Testis (tissue), 3 donors: ENCODE measurements around the gene FAM177A1. TPM values are rescaled to one million over a fixed set of nuclear protein-coding genes. Genes with fewer than 3 reads are reported as not detected.

Experiments used
- DNase-seq: peaks from one replicate; pipeline ENCODE4 v3.0.0-alpha.2; 2019
- H3K27ac ChIP-seq, 2 donors: fragments of 200-600 bp; sonication (generic); one replicate each; pipeline ENCODE4 v1.5.1; 2019
- H3K27me3 ChIP-seq: fragments of 200-600 bp; sonication (generic); one replicate; pipeline ENCODE4 v1.5.1; 2019
- H3K36me3 ChIP-seq: fragments of 200-600 bp; sonication (generic); one replicate; pipeline ENCODE4 v1.5.1; 2017; ENCODE audit warnings: low read depth; ENCODE audit errors: missing control alignments
- H3K4me1 ChIP-seq: fragments of 200-600 bp; sonication (generic); one replicate; pipeline ENCODE4 v1.5.1; 2019
- H3K4me3 ChIP-seq, 2 donors: fragments of 200-600 bp; sonication (generic); one replicate each; pipeline ENCODE4 v1.5.1; 2017 to 2019
- H3K9me3 ChIP-seq: fragments of 200-600 bp; sonication (generic); one replicate; pipeline ENCODE4 v1.5.1; 2017
- CTCF ChIP-seq, 3 experiments: fragments of 450-650 bp in 2 of 3; fragments of 200-600 bp in 1 of 3; sonication (generic) in 1 of 3; IDR thresholded peaks; one replicate each; pipeline ENCODE4 v1.5.1; 2016 to 2019; ENCODE audit warnings: antibody characterized with exemption in 3 of 3, mild to moderate bottlenecking in 2 of 3, moderate library complexity in 1 of 3
- POLR2A ChIP-seq: fragments of 450-650 bp; IDR thresholded peaks from one replicate; pipeline ENCODE4 v1.6.1; 2017; ENCODE audit warnings: antibody characterized with exemption, mild to moderate bottlenecking, moderate library complexity
- WGBS, 2 donors: methylation state at CpG; one replicate each; pipeline ENCODE4 v1.1.5; 2018; 5-methylcytosine and 5-hydroxymethylcytosine counted together
- intact Hi-C: fragments of 100-400 bp; cut with DNase I; formaldehyde crosslinking; loops from one replicate; pipeline ENCODE4 v1.15.1; 2023; ENCODE audit warnings: low total_unique reads
- polyA plus RNA-seq: library from polyadenylated mRNA; stranded (reverse); fragments of 350-450 nt; fragmentation: Illumina TruSeq; extraction: RNeasy Lipid Tissue Mini Kit (QIAGEN cat#74804); gene quantifications from one replicate; pipeline ENCODE4 v1.2.3, GENCODE V29; 2014; ENCODE audit warnings: low read depth, low replicate concordance; ENCODE audit not compliant: insufficient read depth
- total RNA-seq, 2 donors: library from RNA; depleted of rRNA; stranded (reverse); fragments of >200 nt; gene quantifications; one replicate each; pipeline ENCODE4 v1.2.3, GENCODE V29; 2016

Gene FAM177A1
- total and polyA plus RNA-seq, 3 donors from 2014 or later, result 49.6 to 112 (median 52.5) TPM

- Histone ChIP-seq H3K36me3 (no peaks in the 10 kb centered on the region), H3K27ac (no peak overlapping the region), H3K4me1 (no peaks in the 10 kb centered on the region), H3K4me3 (no peak overlapping the region), H3K27me3 (no peaks in the 10 kb centered on the region), H3K9me3 (no peaks in the 10 kb centered on the region)
- TF ChIP-seq POLR2A (no peak), CTCF (IDR thresholded peaks at IDR 0.05) (no peak)
- 86 to 91% methylated on average over 4 of the region's 4 CpGs for WGBS, 2 donors
- intact Hi-C loops, result loop anchor here (10.0 kb wide), 1 partner anchor 49 kb away; no protein-coding TSS in a partner anchor
- DNase-seq, result no peak
Observed at GRCh38 chr14:35113308-35113950, 67.4 kb downstream of the FAM177A1 start.

DNA sequence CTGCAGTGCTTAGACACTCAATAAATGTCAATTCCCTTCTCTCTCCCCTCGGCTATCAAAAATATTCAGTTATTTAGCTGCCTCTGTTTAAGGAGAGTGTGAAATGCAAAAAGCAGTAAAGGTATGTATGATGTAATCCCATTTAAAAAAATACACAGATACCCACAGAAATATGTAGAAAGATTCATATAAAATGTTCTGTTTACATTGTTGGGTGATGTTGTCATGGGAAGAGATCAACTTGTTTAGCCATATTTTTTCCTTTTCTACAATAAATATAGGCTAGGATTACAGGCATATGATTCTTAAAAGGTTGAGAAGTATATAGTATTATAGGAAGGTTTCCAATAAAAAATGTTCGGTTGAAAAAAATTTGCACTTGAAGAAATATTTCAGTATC lies 68.0 kb downstream of the FAM177A1 start:
- TF ChIP-seq POLR2A (no peak), CTCF (IDR thresholded peaks at IDR 0.05) (no peak)
- Histone ChIP-seq H3K9me3 (no peaks in the 10 kb centered on the region), H3K27ac (no peak overlapping the region), H3K27me3 (no peaks in the 10 kb centered on the region), H3K36me3 (no peaks in the 10 kb centered on the region), H3K4me3 (no peak overlapping the region), H3K4me1 (no peaks in the 10 kb centered on the region)
- intact Hi-C loops, result loop anchor here (10.0 kb wide), 1 partner anchor 49 kb away; no protein-coding TSS in a partner anchor
- no peak for DNase-seq
- 88 to 89% methylated on average over 2 of the region's 2 CpGs for WGBS, 2 donors

DNA sequence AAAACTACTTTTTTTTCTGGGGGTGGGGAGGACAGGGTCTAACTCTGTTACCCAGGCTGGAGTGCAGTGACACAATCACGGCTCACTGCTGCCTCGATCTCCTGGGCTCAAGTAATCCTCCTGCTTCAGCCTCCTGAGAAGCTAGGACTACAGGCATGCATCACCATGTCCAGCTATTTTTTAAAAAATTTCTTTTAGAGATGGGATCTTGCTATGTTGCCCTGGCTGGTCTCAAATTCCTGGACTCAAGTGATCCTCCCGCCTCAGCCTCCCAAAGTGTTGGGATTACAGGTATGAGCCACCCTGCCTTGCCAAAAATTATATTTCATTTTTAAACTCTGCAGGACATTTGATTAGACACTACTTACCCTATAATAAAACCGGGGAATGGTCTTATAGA lies 70.2 kb downstream of the FAM177A1 start:
- Histone ChIP-seq H3K27me3 (no peaks in the 10 kb centered on the region), H3K9me3 (no peaks in the 10 kb centered on the region), H3K4me3 (no peak overlapping the region), H3K27ac (no peak overlapping the region), H3K4me1 (no peaks in the 10 kb centered on the region), H3K36me3 (no peaks in the 10 kb centered on the region)
- 95 to 96% methylated on average over 4 of the region's 4 CpGs for WGBS, 2 donors
- intact Hi-C loops, result loop anchor here (10.0 kb wide), 1 partner anchor 51 kb away; no protein-coding TSS in a partner anchor
- TF ChIP-seq POLR2A (no peak), CTCF (IDR thresholded peaks at IDR 0.05) (no peak)
- no peak for DNase-seq

- TF ChIP-seq POLR2A (no peak), CTCF (IDR thresholded peaks at IDR 0.05) (no peak)
- H3K4me1 ChIP-seq, result no peaks in the 10 kb centered on the region
- no peak overlapping the region for H3K27ac ChIP-seq
- H3K4me3 ChIP-seq, result no peak overlapping the region
- 27 to 62% methylated on average over 2 of the region's 2 CpGs for WGBS, 2 donors
- H3K36me3 ChIP-seq, result no peaks in the 10 kb centered on the region
- no peak for DNase-seq
- H3K27me3 ChIP-seq, result no peaks in the 10 kb centered on the region
- no peaks in the 10 kb centered on the region for H3K9me3 ChIP-seq
- intact Hi-C loops, result loop anchor here (10.0 kb wide), 1 partner anchor 52 kb away; no protein-coding TSS in a partner anchor
Observed at GRCh38 chr14:35117112-35117511, 71.0 kb downstream of the FAM177A1 start.
